PC-9 (cell line): ENCODE results near the gene HOXC12. TPM values are rescaled to one million over a fixed set of nuclear protein-coding genes. Genes with fewer than 3 reads are reported as not detected.

Source experiments
- BruUV-seq: library from RNA; stranded (reverse); fragments of 400-500 nt; replicated peaks from 2 replicates; lab custom pipeline; 2021; lab: Mats Ljungman, UMichigan
- CTCF ChIA-PET: fragments of 300-600 bp; sonication (Branson Sonifier 250); formaldehyde crosslinking; loops from one replicate; lab custom pipeline; 2022; ENCODE audit warnings: antibody characterized with exemption; lab: Charles Lee
- POLR2A ChIA-PET: fragments of 300-600 bp; sonication (Branson Sonifier 250); formaldehyde crosslinking; loops from one replicate; lab custom pipeline; 2022; ENCODE audit warnings: antibody characterized with exemption; ENCODE audit not compliant: unreplicated experiment; lab: Charles Lee
- DNase-seq, 2 experiments: peaks; one replicate each; pipeline versions ENCODE4 v3.0.0 to v3.0.0-alpha.2; 2015 to 2022; ENCODE audit warnings: mixed read lengths in 1 of 2
- H2AFZ ChIP-seq: fragments of 200-600 bp; sonication (generic); 2 replicates; pipeline ENCODE4 v1.8.1; 2017; ENCODE audit warnings: antibody characterized with exemption
- H3F3A ChIP-seq: fragments of 200-600 bp; sonication (generic); 2 replicates; pipeline ENCODE4 v1.8.1; 2017; ENCODE audit warnings: antibody characterized with exemption, mild to moderate bottlenecking, low read depth; ENCODE audit not compliant: insufficient read depth
- H3K27ac ChIP-seq: fragments of 200-600 bp; sonication (generic); 2 replicates; pipeline ENCODE4 v1.6.1; 2016; ENCODE audit warnings: mixed run types
- H3K27me3 ChIP-seq: fragments of 200-600 bp; sonication (generic); 2 replicates; pipeline ENCODE4 v1.6.1; 2016; ENCODE audit warnings: low read depth, mixed run types; ENCODE audit not compliant: insufficient read depth
- H3K36me3 ChIP-seq: fragments of 200-600 bp; sonication (generic); 2 replicates; pipeline ENCODE4 v1.6.1; 2016; ENCODE audit warnings: low read depth, mixed run types
- H3K4me1 ChIP-seq: fragments of 200-600 bp; sonication (generic); replicated peaks from 2 replicates; pipeline ENCODE4 v1.6.1; 2016; ENCODE audit warnings: mixed run types; ENCODE audit not compliant: insufficient read depth
- H3K4me2 ChIP-seq: fragments of 200-600 bp; sonication (generic); 2 replicates; pipeline ENCODE4 v1.6.1; 2017; ENCODE audit warnings: mixed run types
- H3K4me3 ChIP-seq: fragments of 200-600 bp; sonication (generic); 2 replicates; pipeline ENCODE4 v1.6.1; 2016; ENCODE audit warnings: mixed run types
- H3K79me2 ChIP-seq: fragments of 200-600 bp; sonication (generic); 2 replicates; pipeline ENCODE4 v1.6.1; 2017; ENCODE audit warnings: low read depth, mixed run types
- H3K9me2 ChIP-seq: fragments of 200-600 bp; sonication (generic); 2 replicates; pipeline ENCODE4 v1.8.1; 2017; ENCODE audit warnings: mild to moderate bottlenecking; ENCODE audit not compliant: insufficient read depth
- H3K9me3 ChIP-seq: fragments of 200-600 bp; sonication (generic); 2 replicates; pipeline ENCODE4 v1.8.1; 2016; ENCODE audit warnings: low read depth; ENCODE audit not compliant: insufficient read depth
- H4K20me1 ChIP-seq: fragments of 200-600 bp; sonication (generic); 2 replicates; pipeline ENCODE4 v1.8.1; 2017; ENCODE audit not compliant: insufficient read depth
- EZH2 ChIP-seq: fragments of 200-600 bp; sonication (generic); IDR thresholded peaks from 2 replicates; pipeline ENCODE4 v1.8.0; 2017; ENCODE audit warnings: antibody characterized with exemption, low read depth
- intact Hi-C: fragments of 100-400 bp; cut with micrococcal nuclease; formaldehyde crosslinking; loops from one replicate; pipeline ENCODE4 v1.10.0; 2022; ENCODE audit not compliant: unreplicated experiment
- total RNA-seq: library from RNA; stranded (reverse); gene quantifications from 2 replicates; pipeline ENCODE4 v1.2.3, GENCODE V29; 2021
- TF ChIP-seq, protein P1 (sequence below): fragments of 200-600 bp; sonication (generic); conservative IDR thresholded peaks from 2 replicates; pipeline ENCODE4 v1.6.1; 2017; ENCODE audit warnings: mixed run types, antibody characterized with exemption, mild to moderate bottlenecking, moderate library complexity

The HOXC12 gene
- total RNA-seq, 1 experiment from 2014 or later = 0.24 TPM

DNA sequence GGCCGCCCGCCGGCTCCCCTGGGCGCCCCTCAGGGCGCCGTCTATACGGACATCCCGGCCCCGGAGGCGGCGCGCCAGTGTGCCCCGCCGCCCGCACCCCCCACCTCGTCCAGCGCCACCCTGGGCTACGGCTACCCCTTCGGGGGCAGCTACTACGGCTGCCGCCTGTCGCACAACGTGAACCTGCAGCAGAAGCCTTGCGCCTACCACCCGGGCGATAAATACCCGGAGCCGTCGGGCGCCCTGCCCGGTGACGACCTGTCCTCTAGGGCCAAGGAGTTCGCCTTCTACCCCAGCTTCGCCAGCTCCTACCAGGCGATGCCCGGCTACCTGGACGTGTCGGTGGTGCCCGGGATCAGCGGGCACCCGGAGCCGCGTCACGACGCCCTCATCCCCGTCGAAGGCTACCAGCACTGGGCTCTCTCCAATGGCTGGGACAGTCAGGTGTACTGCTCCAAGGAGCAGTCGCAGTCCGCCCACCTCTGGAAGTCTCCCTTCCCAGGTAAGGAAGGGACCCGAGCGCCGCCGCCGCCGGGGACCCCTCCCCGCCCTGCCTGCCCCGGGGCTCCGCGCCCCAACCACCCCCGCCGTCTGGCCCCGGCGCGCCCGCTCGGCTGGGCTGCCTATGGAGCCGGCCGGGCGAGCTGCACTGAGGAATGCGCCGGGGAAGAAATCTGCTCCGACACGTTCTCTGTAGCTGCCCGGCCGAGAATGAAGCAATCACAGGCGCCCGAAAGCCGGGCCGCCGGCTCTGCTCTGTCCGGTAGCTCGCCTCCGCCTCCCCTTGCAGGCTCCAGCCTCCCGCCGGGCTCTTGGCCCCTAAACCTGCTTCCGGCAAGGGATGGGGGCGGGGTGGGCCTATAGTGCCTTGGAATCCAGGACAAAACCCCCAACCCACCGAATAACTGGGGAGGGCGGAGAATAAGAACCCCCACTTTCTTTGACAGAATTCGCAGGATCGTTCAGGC, 15.3 kb upstream of the HOXC12 start:
- ChIA-PET POLR2A (no interaction called here), CTCF (no interaction called here)
- Histone ChIP-seq H3K27me3 (no peaks in the 10 kb centered on the region), H3K4me3 (peak overlapping the region; percentile 59), H3K79me2 (peaks cover 54% of the 10 kb centered on the region), H3K4me2 (peak overlapping the region; percentile 81), H3K9me3 (no peaks in the 10 kb centered on the region), H3K27ac (0 out of 2 replicates have a peak overlapping the region, but pooled peaks have one; percentile 21), H4K20me1 (no peaks in the 10 kb centered on the region; the same call in 1 of the 2 replicates), H3K9me2 (no peaks in the 10 kb centered on the region), H3K4me1 (peaks cover 25% of the 10 kb centered on the region), H2AFZ (peak overlapping the region; percentile 72), H3K36me3 (no peaks in the 10 kb centered on the region; the same call in 1 of the 2 replicates), H3F3A (no peaks in the 10 kb centered on the region)
- TF ChIP-seq, protein P1, sequence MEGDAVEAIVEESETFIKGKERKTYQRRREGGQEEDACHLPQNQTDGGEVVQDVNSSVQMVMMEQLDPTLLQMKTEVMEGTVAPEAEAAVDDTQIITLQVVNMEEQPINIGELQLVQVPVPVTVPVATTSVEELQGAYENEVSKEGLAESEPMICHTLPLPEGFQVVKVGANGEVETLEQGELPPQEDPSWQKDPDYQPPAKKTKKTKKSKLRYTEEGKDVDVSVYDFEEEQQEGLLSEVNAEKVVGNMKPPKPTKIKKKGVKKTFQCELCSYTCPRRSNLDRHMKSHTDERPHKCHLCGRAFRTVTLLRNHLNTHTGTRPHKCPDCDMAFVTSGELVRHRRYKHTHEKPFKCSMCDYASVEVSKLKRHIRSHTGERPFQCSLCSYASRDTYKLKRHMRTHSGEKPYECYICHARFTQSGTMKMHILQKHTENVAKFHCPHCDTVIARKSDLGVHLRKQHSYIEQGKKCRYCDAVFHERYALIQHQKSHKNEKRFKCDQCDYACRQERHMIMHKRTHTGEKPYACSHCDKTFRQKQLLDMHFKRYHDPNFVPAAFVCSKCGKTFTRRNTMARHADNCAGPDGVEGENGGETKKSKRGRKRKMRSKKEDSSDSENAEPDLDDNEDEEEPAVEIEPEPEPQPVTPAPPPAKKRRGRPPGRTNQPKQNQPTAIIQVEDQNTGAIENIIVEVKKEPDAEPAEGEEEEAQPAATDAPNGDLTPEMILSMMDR = no peak
- no TSS peak for BruUV-seq
- peak in 1 of 2 experiments; percentile 32 for DNase-seq
- intact Hi-C loops = no loop called here

GRCh38 chr12:53940443-53941014, 14.2 kb upstream of the HOXC12 start:
- H3K27me3 ChIP-seq = no peaks in the 10 kb centered on the region
- no peaks in the 10 kb centered on the region for H3K9me3 ChIP-seq
- H3K4me3 ChIP-seq = peak overlapping the region; percentile 59
- TF ChIP-seq EZH2 = no peak
- TF ChIP-seq, protein P1 = no peak
- ChIA-PET CTCF (interaction anchor here (0.6 kb wide), 1 partner anchor 92 kb away, joined by 6 read pairs; no protein-coding TSS in a partner anchor), POLR2A (interaction anchor here (0.6 kb wide), 1 partner anchor 243 kb away, joined by 3 read pairs; no protein-coding TSS in a partner anchor)
- no peaks in the 10 kb centered on the region for H3K9me2 ChIP-seq
- H3K4me1 ChIP-seq = peaks cover 25% of the 10 kb centered on the region
- H3K4me2 ChIP-seq = peak overlapping the region; percentile 81
- no peaks in the 10 kb centered on the region for H3F3A ChIP-seq
- peaks cover 57% of the 10 kb centered on the region for H3K79me2 ChIP-seq
- H2AFZ ChIP-seq = peak overlapping the region; percentile 72
- DNase-seq = no peak
- intact Hi-C loops = no loop called here
- no peaks in the 10 kb centered on the region; the same call in 1 of the 2 replicates for H4K20me1 ChIP-seq
- H3K36me3 ChIP-seq = peaks cover 4% of the 10 kb centered on the region; the same call in 1 of the 2 replicates
- BruUV-seq = no TSS peak
- 0 out of 2 replicates have a peak overlapping the region, but pooled peaks have one; percentile 21 for H3K27ac ChIP-seq

DNA sequence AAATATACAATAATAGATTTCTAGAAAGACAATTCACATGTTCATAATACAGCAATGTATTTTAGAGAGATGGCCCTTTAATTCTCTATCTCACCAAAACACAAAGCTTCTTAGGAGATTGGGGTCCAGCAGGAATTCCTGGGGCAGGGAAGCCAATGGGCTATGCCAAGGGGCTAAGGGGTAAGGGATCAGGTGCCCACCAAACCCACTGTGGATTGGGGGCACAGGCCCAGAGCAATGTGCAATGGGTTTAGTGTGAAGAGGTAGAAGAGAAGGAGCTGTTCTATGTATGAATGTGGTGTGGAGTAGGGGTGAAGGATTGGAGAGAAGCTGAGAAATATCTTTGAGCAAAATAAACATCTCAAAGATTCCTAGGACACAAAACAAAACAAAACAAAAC, 13.5 kb upstream of the HOXC12 start:
- H3K9me2 ChIP-seq = no peaks in the 10 kb centered on the region
- H3K79me2 ChIP-seq = peaks cover 61% of the 10 kb centered on the region
- CTCF ChIA-PET = no interaction called here
- peaks cover 5% of the 10 kb centered on the region; the same call in 1 of the 2 replicates for H3K36me3 ChIP-seq
- intact Hi-C loops = no loop called here
- BruUV-seq = no TSS peak
- H3K27me3 ChIP-seq = no peaks in the 10 kb centered on the region
- POLR2A ChIA-PET = interaction anchor here (0.6 kb wide), 1 partner anchor 244 kb away, joined by 3 read pairs; no protein-coding TSS in a partner anchor
- H3K4me2 ChIP-seq = peak overlapping the region; percentile 81
- H3K27ac ChIP-seq = no peak overlapping the region
- peaks cover 25% of the 10 kb centered on the region for H3K4me1 ChIP-seq
- no peak for DNase-seq
- no peak overlapping the region for H2AFZ ChIP-seq
- no peak for TF ChIP-seq EZH2
- TF ChIP-seq, protein P1 = no peak
- H3K4me3 ChIP-seq = peak overlapping the region; percentile 59; the same call in 1 of the 2 replicates
- H3K9me3 ChIP-seq = no peaks in the 10 kb centered on the region
- no peaks in the 10 kb centered on the region; the same call in 1 of the 2 replicates for H4K20me1 ChIP-seq
- H3F3A ChIP-seq = no peaks in the 10 kb centered on the region
